Pancreas (tissue), 10 donors: ENCODE measurements around the gene TNP1. TPM values are rescaled to one million over a fixed set of nuclear protein-coding genes. Genes with fewer than 3 reads are reported as not detected.

Source experiments
- ATAC-seq, 4 donors: fragments of 200-7000 bp; cut with Tn5 transposase; one replicate each; pipeline versions ENCODE4 v1.8.0 to v1.9.1; 2020; ENCODE audit warnings: mild to moderate bottlenecking in 4 of 4, moderate library complexity in 4 of 4
- DNase-seq, 6 donors: peaks; one replicate each; pipeline ENCODE4 v3.0.0-alpha.2; 2020
- FAIRE-seq: peaks from 2 replicates; lab custom pipeline; 2012; peaks lifted over from hg19 to GRCh38; lab: Jason Lieb, UNC
- H3K27ac ChIP-seq, 4 donors: fragments of 200-600 bp; sonication (generic); 1 replicate in 3 of 4; 2 replicates in 1 of 4; pipeline versions ENCODE4 v1.5.0 to v1.8.0; 2020
- H3K27me3 ChIP-seq, 4 donors: fragments of 200-600 bp; one replicate each; pipeline ENCODE4 v1.8.0; 2021
- H3K36me3 ChIP-seq, 3 donors: fragments of 200-600 bp; sonication (generic) in 1 of 3; one replicate each; pipeline versions ENCODE4 v1.5.0 to v1.8.0; 2020 to 2021
- H3K4me1 ChIP-seq, 3 donors: fragments of 200-600 bp; one replicate each; pipeline ENCODE4 v1.8.0; 2021
- H3K4me3 ChIP-seq, 4 donors: fragments of 200-600 bp; sonication (generic) in 2 of 4; one replicate each; pipeline versions ENCODE4 v1.5.0 to v1.8.0; 2020 to 2021
- H3K9me3 ChIP-seq, 4 donors: fragments of 200-600 bp; one replicate each; pipeline ENCODE4 v1.8.0; 2021
- WGBS, 2 donors: extraction: QIAGEN DNeasy Blood & Tissue Kit; methylation state at CpG; one replicate each; pipeline ENCODE4 v1.1.7; 2013; 5-methylcytosine and 5-hydroxymethylcytosine counted together
- intact Hi-C, 3 donors: fragments of 100-400 bp; cut with DNase I; formaldehyde crosslinking; loops; one replicate each; pipeline versions ENCODE4 v1.11.1 to v1.14.2; 2022
- polyA plus RNA-seq, 2 donors: library from polyadenylated mRNA; stranded (reverse); fragments of 200-250 nt; gene quantifications; one replicate each; pipeline ENCODE4 v1.2.3, GENCODE V29; 2013
- total RNA-seq, 6 donors: library from RNA; stranded (reverse); fragmentation: NEBNext Ultra II Directional in 4 of 6; extraction: Animal tissue kit (Norgen Biotek cat#: 25700) in 4 of 6; gene quantifications; one replicate each; pipeline versions ENCODE4 v1.2.1 to v1.2.4, GENCODE V29; 2021 to 2023
- TF ChIP-seq, protein P1 (sequence below), 4 donors: fragments of 200-600 bp; sonication (generic) in 3 of 4; IDR thresholded peaks; one replicate each; pipeline versions ENCODE4 v1.5.0 to v1.8.0; 2021; ENCODE audit warnings: antibody characterized with exemption in 4 of 4
- donor health status: healthy with polysubstance abuse.
- donor health status: DM: no; HTN: no; CAD: no; lungs with moderate emphysema.
- donor health status: DM: no; HTN: no; CAD: no.
- donor health status: control.
- donor health status: control.
- donor health status: Bipolar disorder and iron deficiency.
- donor health status: DM: yes; HTN: yes; CAD: no.
- donor health status: DM: no; HTN: no; CAD: no.
- donor health status: DM: no; HTN: no; CAD: no.
- donor health status: DM: yes; HTN: yes; CAD: no.

Gene TNP1
- total and polyA plus RNA-seq, 8 donors, result not detected

DNA sequence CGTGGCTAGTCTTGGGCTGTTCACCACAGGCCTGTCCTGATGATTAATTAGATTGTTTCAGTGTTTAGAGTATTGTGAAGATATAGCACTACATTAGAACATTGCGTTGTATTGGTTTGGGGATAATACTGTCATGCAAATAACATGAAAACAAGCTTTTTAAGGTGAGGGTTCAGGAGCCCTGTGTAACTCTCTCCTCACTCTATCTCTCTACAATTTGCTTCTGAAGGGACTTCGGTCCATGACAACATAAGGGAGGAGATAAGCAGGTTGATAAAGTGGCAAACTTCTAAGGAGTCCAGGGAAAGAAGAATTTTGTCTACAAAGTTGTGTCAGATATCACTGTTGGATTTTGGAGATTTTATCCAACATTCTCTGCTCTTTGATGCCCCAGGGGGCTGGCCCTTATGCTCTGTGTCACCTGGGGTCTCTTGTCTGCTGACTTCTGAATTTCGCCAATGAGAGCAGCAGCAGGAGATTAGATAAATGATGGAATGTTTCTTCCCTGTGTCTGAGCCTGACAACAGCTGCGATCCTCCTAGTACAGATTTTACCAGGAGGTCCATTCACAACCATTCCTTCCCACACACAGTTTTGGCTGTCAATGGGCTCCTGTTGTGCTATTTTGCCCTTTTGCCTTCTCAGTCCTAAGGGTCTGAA, 3.3 kb downstream of the TNP1 start:
- no peak for DNase-seq
- Histone ChIP-seq H3K27me3 (no peaks in the 10 kb centered on the region), H3K4me3 (no peak overlapping the region), H3K9me3 (no peaks in the 10 kb centered on the region), H3K27ac (no peak overlapping the region), H3K36me3 (no peaks in the 10 kb centered on the region), H3K4me1 (no peaks in the 10 kb centered on the region)
- WGBS, 2 donors, result 60 to 63% methylated on average over 5 of the region's 5 CpGs
- intact Hi-C loops, result no loop called here
- TF ChIP-seq, protein P1, sequence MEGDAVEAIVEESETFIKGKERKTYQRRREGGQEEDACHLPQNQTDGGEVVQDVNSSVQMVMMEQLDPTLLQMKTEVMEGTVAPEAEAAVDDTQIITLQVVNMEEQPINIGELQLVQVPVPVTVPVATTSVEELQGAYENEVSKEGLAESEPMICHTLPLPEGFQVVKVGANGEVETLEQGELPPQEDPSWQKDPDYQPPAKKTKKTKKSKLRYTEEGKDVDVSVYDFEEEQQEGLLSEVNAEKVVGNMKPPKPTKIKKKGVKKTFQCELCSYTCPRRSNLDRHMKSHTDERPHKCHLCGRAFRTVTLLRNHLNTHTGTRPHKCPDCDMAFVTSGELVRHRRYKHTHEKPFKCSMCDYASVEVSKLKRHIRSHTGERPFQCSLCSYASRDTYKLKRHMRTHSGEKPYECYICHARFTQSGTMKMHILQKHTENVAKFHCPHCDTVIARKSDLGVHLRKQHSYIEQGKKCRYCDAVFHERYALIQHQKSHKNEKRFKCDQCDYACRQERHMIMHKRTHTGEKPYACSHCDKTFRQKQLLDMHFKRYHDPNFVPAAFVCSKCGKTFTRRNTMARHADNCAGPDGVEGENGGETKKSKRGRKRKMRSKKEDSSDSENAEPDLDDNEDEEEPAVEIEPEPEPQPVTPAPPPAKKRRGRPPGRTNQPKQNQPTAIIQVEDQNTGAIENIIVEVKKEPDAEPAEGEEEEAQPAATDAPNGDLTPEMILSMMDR (IDR thresholded peaks at IDR 0.05), result no peak
- no peak for ATAC-seq
- no peak for FAIRE-seq

GRCh38 chr2:216855605-216856004, 4.3 kb downstream of the TNP1 start:
- TF ChIP-seq, protein P1 (IDR thresholded peaks at IDR 0.05), result no peak
- FAIRE-seq, result no peak

DNA sequence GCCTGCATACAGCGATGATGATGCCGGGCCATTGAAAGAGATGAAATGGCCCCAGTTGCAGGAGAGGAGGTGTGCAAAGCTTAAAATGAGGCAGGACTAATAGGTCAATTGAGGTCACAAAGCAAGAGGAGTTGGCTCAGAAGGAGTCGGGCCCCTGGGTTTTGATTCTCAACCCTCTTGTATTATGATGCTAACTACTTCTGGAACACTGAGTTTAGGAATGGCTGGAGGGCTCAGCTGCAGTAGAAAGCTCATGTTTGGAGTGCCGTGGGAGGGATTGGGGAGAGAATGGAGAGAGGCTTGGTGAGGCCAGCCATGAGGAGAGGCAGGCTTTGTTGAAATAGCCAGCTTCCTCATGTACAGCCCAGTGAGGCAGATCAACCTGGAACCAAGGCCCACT, 4.8 kb downstream of the TNP1 start:
- WGBS, 2 donors, result 95 to 96% methylated on average over 4 of the region's 4 CpGs
- intact Hi-C loops, result no loop called here
- no peak for FAIRE-seq

More at GRCh38 chr2:216855605-216856004, 4.3 kb downstream of the TNP1 start:
- WGBS, 2 donors, result 77 to 88% methylated on average over 3 of the region's 3 CpGs
- H3K4me3 ChIP-seq, result no peak overlapping the region
- no peaks in the 10 kb centered on the region for H3K36me3 ChIP-seq
- intact Hi-C loops, result no loop called here
- DNase-seq (no peak), ATAC-seq (peak in 1 of 4 donors; percentile 15)
- no peaks in the 10 kb centered on the region for H3K27me3 ChIP-seq
- no peak overlapping the region for H3K27ac ChIP-seq
- no peaks in the 10 kb centered on the region for H3K4me1 ChIP-seq
- no peaks in the 10 kb centered on the region for H3K9me3 ChIP-seq

DNA sequence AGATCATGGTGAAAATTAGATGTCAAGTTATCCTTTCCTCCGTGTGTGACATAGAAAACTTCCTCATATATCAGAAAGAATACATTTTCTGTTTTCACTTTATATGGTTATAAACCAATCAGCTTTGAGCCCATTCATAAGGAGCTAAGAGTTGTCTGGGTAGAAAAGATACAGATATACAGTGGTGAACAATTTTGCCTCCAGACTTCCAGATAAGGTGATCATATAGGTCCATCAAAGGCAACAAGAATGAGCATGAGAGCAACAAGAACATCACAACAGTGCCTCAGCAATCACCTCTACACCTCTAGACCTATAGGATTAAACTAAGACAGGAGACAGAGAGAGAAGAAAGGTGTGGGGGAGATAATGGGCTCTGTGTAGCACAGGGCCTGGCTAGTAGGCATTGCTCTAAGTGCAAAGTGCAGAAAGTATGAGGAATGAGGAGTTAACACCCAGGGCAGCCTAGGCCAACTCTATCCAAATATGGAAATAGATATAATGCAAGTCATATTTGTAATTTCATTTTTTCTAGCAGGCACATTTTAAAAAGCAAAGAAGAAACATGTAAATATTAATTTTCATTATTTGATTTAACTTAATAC, 8.3 kb downstream of the TNP1 start:
- ATAC-seq, result no peak
- H3K9me3 ChIP-seq, result no peaks in the 10 kb centered on the region
- intact Hi-C loops, result no loop called here
- FAIRE-seq, result no peak
- DNase-seq, result no peak
- WGBS, 2 donors, result 52 to 63% methylated on average over 1 of the region's 1 CpG
- H3K4me1 ChIP-seq, result no peaks in the 10 kb centered on the region
- no peaks in the 10 kb centered on the region for H3K36me3 ChIP-seq
- H3K4me3 ChIP-seq, result no peak overlapping the region
- no peak overlapping the region for H3K27ac ChIP-seq
- no peaks in the 10 kb centered on the region for H3K27me3 ChIP-seq
- TF ChIP-seq, protein P1 (IDR thresholded peaks at IDR 0.05), result no peak

More for the DNA sequence above, 4.8 kb downstream of the TNP1 start:
- Histone ChIP-seq H3K9me3 (no peaks in the 10 kb centered on the region), H3K27ac (no peak overlapping the region), H3K4me1 (no peaks in the 10 kb centered on the region), H3K4me3 (no peak overlapping the region), H3K36me3 (no peaks in the 10 kb centered on the region), H3K27me3 (no peaks in the 10 kb centered on the region)
- no peak for ATAC-seq
- no peak for DNase-seq
- TF ChIP-seq, protein P1 (IDR thresholded peaks at IDR 0.05), result no peak
